ENCODE measurements around the gene DTX3. TPM values are rescaled to one million over a fixed set of nuclear protein-coding genes. Genes with fewer than 3 reads are reported as not detected.
"Not testable (repeated sequence)": the region's sequence is repeated elsewhere in the genome, so short reads cannot be mapped to it uniquely, and the experiment has no call there.

DTX3 gene
- total and polyA plus RNA-seq, 4 donors = 1.1 to 3.2 (median 1.4) TPM

GRCh38 chr12:57641699-57642442 is 37.2 kb downstream of the DTX3 start:
- no peak for TF ChIP-seq GABPA (IDR thresholded peaks at IDR 0.05 in 1 of 2, conservative IDR thresholded peaks at IDR 0.05 in 1 of 2)
- TF ChIP-seq REST (IDR thresholded peaks at IDR 0.05) = no peak
- no peak for TF ChIP-seq TAF1 (conservative IDR thresholded peaks at IDR 0.05)
- no peak for TF ChIP-seq FOXA1 (IDR thresholded peaks at IDR 0.05)
- Histone ChIP-seq H3K36me3 (ENCODE audit: control insufficient read depth in 4 of 4, insufficient read depth in 3 of 4, low read depth in 1 of 4, low read length in 3 of 4) (no peaks in the 10 kb centered on the region), H3K4me3 (ENCODE audit: low read depth in 1 of 3, low read length in 3 of 3) (no peak overlapping the region), H3K27ac (ENCODE audit: low read depth in 1 of 2, low read length in 2 of 2) (no peak overlapping the region), H3K9ac (ENCODE audit: low read depth in 1 of 2, low read length in 2 of 2) (no peak overlapping the region), H3K4me1 (ENCODE audit: control insufficient read depth in 4 of 4, insufficient read depth in 4 of 4, low read length in 3 of 4) (no peaks in the 10 kb centered on the region), H3K9me3 (ENCODE audit: control insufficient read depth in 4 of 4, low read length in 3 of 4) (no peaks in the 10 kb centered on the region), H3K27me3 (ENCODE audit: control insufficient read depth in 4 of 4, insufficient read depth in 4 of 4, low read length in 3 of 4) (no peaks in the 10 kb centered on the region)
- 49% methylated on average over 5 of the region's 5 CpGs for WGBS
- DNase-seq (ENCODE audit: low spot score) = no peak

GRCh38 chr12:57645990-57646658 is 41.5 kb downstream of the DTX3 start:
- H3K36me3 ChIP-seq (ENCODE audit: control insufficient read depth in 4 of 4, insufficient read depth in 3 of 4, low read depth in 1 of 4, low read length in 3 of 4); H3K27me3 ChIP-seq (ENCODE audit: control insufficient read depth in 4 of 4, insufficient read depth in 4 of 4, low read length in 3 of 4); DNase-seq (ENCODE audit: low spot score); H3K9me3 ChIP-seq (ENCODE audit: control insufficient read depth in 4 of 4, low read length in 3 of 4); H3K4me1 ChIP-seq (ENCODE audit: control insufficient read depth in 4 of 4, insufficient read depth in 4 of 4, low read length in 3 of 4); H3K9ac ChIP-seq (ENCODE audit: low read depth in 1 of 2, low read length in 2 of 2); H3K27ac ChIP-seq (ENCODE audit: low read depth in 1 of 2, low read length in 2 of 2); H3K4me3 ChIP-seq (ENCODE audit: low read depth in 1 of 3, low read length in 3 of 3): not testable (repeated sequence)
- 62% methylated on average over 11 of the region's 13 CpGs for WGBS

- not testable (repeated sequence) for H3K27me3 ChIP-seq (ENCODE audit: control insufficient read depth in 4 of 4, insufficient read depth in 4 of 4, low read length in 3 of 4); H3K9me3 ChIP-seq (ENCODE audit: control insufficient read depth in 4 of 4, low read length in 3 of 4); H3K4me1 ChIP-seq (ENCODE audit: control insufficient read depth in 4 of 4, insufficient read depth in 4 of 4, low read length in 3 of 4); DNase-seq (ENCODE audit: low spot score); H3K9ac ChIP-seq (ENCODE audit: low read depth in 1 of 2, low read length in 2 of 2); H3K4me3 ChIP-seq (ENCODE audit: low read depth in 1 of 3, low read length in 3 of 3); H3K27ac ChIP-seq (ENCODE audit: low read depth in 1 of 2, low read length in 2 of 2); H3K36me3 ChIP-seq (ENCODE audit: control insufficient read depth in 4 of 4, insufficient read depth in 3 of 4, low read depth in 1 of 4, low read length in 3 of 4)
- 96% methylated on average over 10 of the region's 15 CpGs for WGBS
Measured at GRCh38 chr12:57646659-57647049, 42.0 kb downstream of the DTX3 start.

- Histone ChIP-seq H3K36me3 (ENCODE audit: control insufficient read depth in 4 of 4, insufficient read depth in 3 of 4, low read depth in 1 of 4, low read length in 3 of 4) (no peaks in the 10 kb centered on the region), H3K9ac (ENCODE audit: low read depth in 1 of 2, low read length in 2 of 2) (no peak overlapping the region), H3K4me3 (ENCODE audit: low read depth in 1 of 3, low read length in 3 of 3) (no peak overlapping the region), H3K27me3 (ENCODE audit: control insufficient read depth in 4 of 4, insufficient read depth in 4 of 4, low read length in 3 of 4) (no peaks in the 10 kb centered on the region), H3K4me1 (ENCODE audit: control insufficient read depth in 4 of 4, insufficient read depth in 4 of 4, low read length in 3 of 4) (peaks cover 0 to 5% (median 4%) of the 10 kb centered on the region in 4 donors), H3K9me3 (ENCODE audit: control insufficient read depth in 4 of 4, low read length in 3 of 4) (no peaks in the 10 kb centered on the region), H3K27ac (ENCODE audit: low read depth in 1 of 2, low read length in 2 of 2) (no peak overlapping the region)
- 70% methylated on average over 3 of the region's 3 CpGs for WGBS
- DNase-seq (ENCODE audit: low spot score) = no peak
- no peak for TF ChIP-seq GABPA (IDR thresholded peaks at IDR 0.05 in 1 of 2, conservative IDR thresholded peaks at IDR 0.05 in 1 of 2)
- no peak for TF ChIP-seq ATF3 (IDR thresholded peaks at IDR 0.05)
- TF ChIP-seq ZBTB33 (IDR thresholded peaks at IDR 0.05) = no peak
- TF ChIP-seq TAF1 (conservative IDR thresholded peaks at IDR 0.05) = no peak
- no peak for TF ChIP-seq NR2F2 (IDR thresholded peaks at IDR 0.05)
- TF ChIP-seq HNF4A (conservative IDR thresholded peaks at IDR 0.05) = no peak
- no peak for TF ChIP-seq REST (IDR thresholded peaks at IDR 0.05)
- no peak for TF ChIP-seq YY1 (IDR thresholded peaks at IDR 0.05)
- no peak for TF ChIP-seq RXRA (IDR thresholded peaks at IDR 0.05)
- no peak for TF ChIP-seq FOXA1 (IDR thresholded peaks at IDR 0.05)
- no peak for TF ChIP-seq SP1 (IDR thresholded peaks at IDR 0.05)
Measured at GRCh38 chr12:57654042-57654441, 49.4 kb downstream of the DTX3 start.
